ENCODE results near the gene ZHX3.

The ZHX3 gene

GRCh38 chr20:41185013-41185757 is 132.3 kb downstream of the ZHX3 start:
- DNase-seq (ENCODE audit: low read depth): no peak

- no peak for DNase-seq (ENCODE audit: low read depth)
Observed at GRCh38 chr20:41183831-41184230, 133.7 kb downstream of the ZHX3 start.

GRCh38 chr20:41183391-41183790 is 134.1 kb downstream of the ZHX3 start:
- no peak for DNase-seq (ENCODE audit: low read depth)

- DNase-seq (ENCODE audit: low read depth): no peak
Observed at GRCh38 chr20:41182296-41183212, 135.0 kb downstream of the ZHX3 start.

GRCh38 chr20:41181567-41181966 is 136.0 kb downstream of the ZHX3 start:
- DNase-seq (ENCODE audit: low read depth): no peak

GRCh38 chr20:41180599-41181333 is 136.8 kb downstream of the ZHX3 start:
- DNase-seq (ENCODE audit: low read depth): no peak

- DNase-seq (ENCODE audit: low read depth): no peak
Observed at GRCh38 chr20:41179961-41180360, 137.6 kb downstream of the ZHX3 start.

GRCh38 chr20:41178904-41179432 is 138.6 kb downstream of the ZHX3 start:
- DNase-seq (ENCODE audit: low read depth): no peak

GRCh38 chr20:41178495-41178894 is 139.0 kb downstream of the ZHX3 start:
- no peak for DNase-seq (ENCODE audit: low read depth)

GRCh38 chr20:41177636-41178035 is 139.9 kb downstream of the ZHX3 start:
- DNase-seq (ENCODE audit: low read depth): no peak

GRCh38 chr20:41176711-41177552 is 140.6 kb downstream of the ZHX3 start:
- DNase-seq (ENCODE audit: low read depth): no peak

- DNase-seq (ENCODE audit: low read depth): no peak
Observed at GRCh38 chr20:41175727-41176330, 141.7 kb downstream of the ZHX3 start.

- no peak for DNase-seq (ENCODE audit: low read depth)
Observed at GRCh38 chr20:41175201-41175651, 142.3 kb downstream of the ZHX3 start.

- DNase-seq (ENCODE audit: low read depth): no peak
Observed at GRCh38 chr20:41174782-41175181, 142.7 kb downstream of the ZHX3 start.

GRCh38 chr20:41174373-41174772 is 143.2 kb downstream of the ZHX3 start:
- no peak for DNase-seq (ENCODE audit: low read depth)

GRCh38 chr20:41173791-41174341 is 143.7 kb downstream of the ZHX3 start:
- no peak for DNase-seq (ENCODE audit: low read depth)

- peak; percentile 54 for DNase-seq (ENCODE audit: low read depth)
Observed at GRCh38 chr20:41173161-41173721, 144.3 kb downstream of the ZHX3 start.

GRCh38 chr20:41172296-41173140 is 145.0 kb downstream of the ZHX3 start:
- DNase-seq (ENCODE audit: low read depth): no peak

GRCh38 chr20:41171736-41172295 is 145.7 kb downstream of the ZHX3 start:
- no peak for DNase-seq (ENCODE audit: low read depth)

All from activated T-cell treated with anti-CD3 and anti-CD28 coated beads for 48 hours (primary cell).